DND-41 (cell line): ENCODE measurements around the gene FSTL1.

ENCODE experiments used
- ATAC-seq: fragments of 200-7000 bp; cut with Tn5 transposase; 3 replicates; pipeline ENCODE4 v1.9.1; 2021; ENCODE audit warnings: low read depth; ENCODE audit not compliant: insufficient read depth
- DNase-seq: peaks from one replicate; pipeline ENCODE4 v3.0.0-alpha.2; 2020
- H2AFZ ChIP-seq: 2 replicates; pipeline ENCODE4 v1.6.0; 2012; ENCODE audit warnings: low read depth, low read length
- H3K27ac ChIP-seq: 2 replicates; pipeline ENCODE4 v1.5.1; 2012; ENCODE audit warnings: low read length, inconsistent platforms
- H3K27me3 ChIP-seq: fragments of 200-600 bp; sonication (generic); 2 replicates; pipeline ENCODE4 v1.6.0; 2012; ENCODE audit warnings: low read length, mild to moderate bottlenecking, inconsistent platforms; ENCODE audit not compliant: insufficient read depth, poor library complexity
- H3K36me3 ChIP-seq: 2 replicates; pipeline ENCODE4 v1.5.1; 2012; ENCODE audit warnings: low read length, inconsistent platforms; ENCODE audit not compliant: insufficient read depth
- H3K4me1 ChIP-seq: 2 replicates; pipeline ENCODE4 v1.5.1; 2012; ENCODE audit warnings: mild to moderate bottlenecking, low read length; ENCODE audit not compliant: insufficient read depth
- H3K4me2 ChIP-seq: 2 replicates; pipeline ENCODE4 v1.6.0; 2012; ENCODE audit warnings: mild to moderate bottlenecking, moderate library complexity, low read length, inconsistent platforms; ENCODE audit not compliant: insufficient read depth
- H3K4me3 ChIP-seq, 2 experiments: fragments of 200-600 bp in 1 of 2; shearing (Covaris generic) in 1 of 2; 2 replicates each; pipeline ENCODE4 v1.5.1; 2012 to 2016; ENCODE audit warnings: inconsistent platforms in 2 of 2, low read length in 2 of 2, mild to moderate bottlenecking in 2 of 2, low read depth in 1 of 2, moderate library complexity in 1 of 2
- H3K79me2 ChIP-seq: 2 replicates; pipeline ENCODE4 v1.6.0; 2012; ENCODE audit warnings: low read length, inconsistent platforms; ENCODE audit not compliant: insufficient read depth
- H3K9ac ChIP-seq: 2 replicates; pipeline ENCODE4 v1.6.0; 2012; ENCODE audit warnings: low read depth, mild to moderate bottlenecking, inconsistent platforms, low read length, moderate library complexity
- H3K9me3 ChIP-seq: 2 replicates; pipeline ENCODE4 v1.5.1; 2012; ENCODE audit warnings: low read length, moderate library complexity, mild to moderate bottlenecking, inconsistent platforms; ENCODE audit not compliant: insufficient read depth, severe bottlenecking
- H4K20me1 ChIP-seq: 2 replicates; pipeline ENCODE4 v1.6.0; 2012; ENCODE audit warnings: low read length; ENCODE audit not compliant: insufficient read depth
- CTCF ChIP-seq: IDR thresholded peaks from 2 replicates; pipeline ENCODE4 v1.5.1; 2012; ENCODE audit warnings: borderline replicate concordance, low read length, moderate library complexity, mild to moderate bottlenecking; ENCODE audit not compliant: poor library complexity, severe bottlenecking; ENCODE audit errors: extremely low read depth
- EZH2 ChIP-seq: IDR thresholded peaks from 3 replicates; pipeline ENCODE4 v1.6.1; 2012; ENCODE audit warnings: borderline replicate concordance, low read depth, mild to moderate bottlenecking, moderate library complexity, low read length, inconsistent platforms; ENCODE audit not compliant: severe bottlenecking

FSTL1 gene

GRCh38 chr3:120370463-120370862 is 80.3 kb downstream of the FSTL1 start:
- no peak for DNase-seq
- H3K79me2 ChIP-seq: no peaks in the 10 kb centered on the region
- H3K4me2 ChIP-seq: no peak overlapping the region
- no peak overlapping the region for H3K9ac ChIP-seq
- no peaks in the 10 kb centered on the region for H3K4me1 ChIP-seq
- no peak overlapping the region for H2AFZ ChIP-seq
- TF ChIP-seq CTCF (no peak), EZH2 (no peak)
- H3K9me3 ChIP-seq: no peaks in the 10 kb centered on the region
- peaks cover 3% of the 10 kb centered on the region for H3K27me3 ChIP-seq
- ATAC-seq: no peak
- H4K20me1 ChIP-seq: no peaks in the 10 kb centered on the region
- no peak overlapping the region for H3K27ac ChIP-seq
- H3K4me3 ChIP-seq: no peak overlapping the region
- no peaks in the 10 kb centered on the region for H3K36me3 ChIP-seq

- no peak for TF ChIP-seq CTCF
- no peak for TF ChIP-seq EZH2
- H3K9ac ChIP-seq: no peak overlapping the region
- H3K27ac ChIP-seq: no peak overlapping the region
- no peak overlapping the region for H3K4me2 ChIP-seq
- H3K27me3 ChIP-seq: peaks cover 3% of the 10 kb centered on the region
- ATAC-seq (no peak), DNase-seq (no peak)
- H3K36me3 ChIP-seq: no peaks in the 10 kb centered on the region
- no peak overlapping the region for H3K4me3 ChIP-seq
- no peaks in the 10 kb centered on the region for H3K9me3 ChIP-seq
- H3K4me1 ChIP-seq: no peaks in the 10 kb centered on the region
- no peaks in the 10 kb centered on the region for H4K20me1 ChIP-seq
- H2AFZ ChIP-seq: no peak overlapping the region
- H3K79me2 ChIP-seq: no peaks in the 10 kb centered on the region
These were observed 81.7 kb downstream of the FSTL1 start for GRCh38 chr3:120369037-120369467.

- no peak overlapping the region for H3K4me3 ChIP-seq
- no peak overlapping the region for H3K9ac ChIP-seq
- H3K79me2 ChIP-seq: no peaks in the 10 kb centered on the region
- no peaks in the 10 kb centered on the region for H3K4me1 ChIP-seq
- TF ChIP-seq EZH2: no peak
- H3K4me2 ChIP-seq: no peak overlapping the region
- no peaks in the 10 kb centered on the region for H4K20me1 ChIP-seq
- DNase-seq (no peak), ATAC-seq (no peak)
- H2AFZ ChIP-seq: no peak overlapping the region
- H3K36me3 ChIP-seq: no peaks in the 10 kb centered on the region
- H3K27me3 ChIP-seq: peaks cover 5% of the 10 kb centered on the region
- H3K27ac ChIP-seq: no peak overlapping the region
- H3K9me3 ChIP-seq: no peaks in the 10 kb centered on the region
These were observed 82.6 kb downstream of the FSTL1 start for GRCh38 chr3:120368172-120368571.

GRCh38 chr3:120364821-120365220 is 86.0 kb downstream of the FSTL1 start:
- H4K20me1 ChIP-seq: no peaks in the 10 kb centered on the region
- no peak overlapping the region for H2AFZ ChIP-seq
- no peak for TF ChIP-seq EZH2
- TF ChIP-seq CTCF: no peak
- no peaks in the 10 kb centered on the region for H3K36me3 ChIP-seq
- ATAC-seq (no peak), DNase-seq (no peak)
- H3K27me3 ChIP-seq: peaks cover 6% of the 10 kb centered on the region
- no peaks in the 10 kb centered on the region for H3K4me1 ChIP-seq
- no peak overlapping the region for H3K4me3 ChIP-seq
- no peaks in the 10 kb centered on the region for H3K9me3 ChIP-seq
- H3K4me2 ChIP-seq: no peak overlapping the region
- H3K27ac ChIP-seq: no peak overlapping the region
- no peak overlapping the region for H3K9ac ChIP-seq
- no peaks in the 10 kb centered on the region for H3K79me2 ChIP-seq
